H9 (cell line): ENCODE results near the gene LRRK1. TPM values are rescaled to one million over a fixed set of nuclear protein-coding genes. Genes with fewer than 3 reads are reported as not detected.

Source experiments
- DNase-seq: peaks from one replicate; pipeline ENCODE4 v3.0.0-alpha.2; 2017
- H2AFZ ChIP-seq: one replicate; pipeline ENCODE4 v1.6.1; 2013; ENCODE audit warnings: mild to moderate bottlenecking, low read length, control low read depth, moderate library complexity
- H2AK5ac ChIP-seq: 2 replicates; pipeline ENCODE4 v1.6.1; 2013; ENCODE audit warnings: low read length, control low read depth, mixed read lengths; ENCODE audit not compliant: insufficient read length
- H2BK120ac ChIP-seq: one replicate; pipeline ENCODE4 v1.6.1; 2013; ENCODE audit warnings: low read depth, mild to moderate bottlenecking, low read length, control low read depth, inconsistent platforms; ENCODE audit not compliant: poor library complexity, severe bottlenecking
- H2BK12ac ChIP-seq: 2 replicates; pipeline ENCODE4 v1.6.1; 2013; ENCODE audit warnings: low read length, control low read depth, mixed read lengths, low read depth; ENCODE audit not compliant: insufficient read length
- H2BK15ac ChIP-seq: 2 replicates; pipeline ENCODE4 v1.6.1; 2013; ENCODE audit warnings: low read depth, low read length, control low read depth
- H2BK20ac ChIP-seq: one replicate; pipeline ENCODE4 v1.6.1; 2013; ENCODE audit warnings: low read depth, mild to moderate bottlenecking, low read length, control low read depth, inconsistent platforms; ENCODE audit not compliant: poor library complexity, severe bottlenecking
- H2BK5ac ChIP-seq: 2 replicates; pipeline ENCODE4 v1.6.1; 2013; ENCODE audit warnings: low read length, control low read depth, mixed read lengths; ENCODE audit not compliant: insufficient read length
- H3K14ac ChIP-seq: 2 replicates; pipeline ENCODE4 v1.6.1; 2013; ENCODE audit warnings: low read length, control low read depth; ENCODE audit not compliant: insufficient read depth
- H3K18ac ChIP-seq: 2 replicates; pipeline ENCODE4 v1.6.1; 2013; ENCODE audit warnings: low read depth, mild to moderate bottlenecking, mixed read lengths, low read length, control low read depth; ENCODE audit not compliant: insufficient read length
- H3K23ac ChIP-seq: 2 replicates; pipeline ENCODE4 v1.6.1; 2013; ENCODE audit warnings: low read length, control low read depth, mixed read lengths, low read depth; ENCODE audit not compliant: insufficient read length
- H3K23me2 ChIP-seq: 2 replicates; pipeline ENCODE4 v1.6.1; 2013; ENCODE audit warnings: low read depth, mild to moderate bottlenecking, mixed read lengths, low read length, control low read depth; ENCODE audit not compliant: insufficient read length, poor library complexity, severe bottlenecking
- H3K27ac ChIP-seq: 2 replicates; pipeline ENCODE4 v1.5.1; 2013; ENCODE audit warnings: low read length, control low read depth, mixed read lengths, low read depth; ENCODE audit not compliant: insufficient read length
- H3K27me3 ChIP-seq: 2 replicates; pipeline ENCODE4 v1.6.1; 2013; ENCODE audit warnings: low read length, control low read depth, inconsistent platforms; ENCODE audit not compliant: insufficient read depth
- H3K4ac ChIP-seq: 2 replicates; pipeline ENCODE4 v1.6.1; 2013; ENCODE audit warnings: low read depth, mild to moderate bottlenecking, control low read depth, inconsistent platforms, low read length, moderate library complexity
- H3K4me1 ChIP-seq: 2 replicates; pipeline ENCODE4 v1.6.1; 2013; ENCODE audit warnings: low read length, control low read depth, inconsistent platforms; ENCODE audit not compliant: insufficient read depth
- H3K4me2 ChIP-seq: 2 replicates; pipeline ENCODE4 v1.6.1; 2013; ENCODE audit warnings: low read length, control low read depth, mixed read lengths; ENCODE audit not compliant: insufficient read length, insufficient read depth
- H3K56ac ChIP-seq: 2 replicates; pipeline ENCODE4 v1.6.1; 2013; ENCODE audit warnings: low read depth, mild to moderate bottlenecking, mixed read lengths, low read length, control low read depth; ENCODE audit not compliant: insufficient read length
- H3K79me1 ChIP-seq: 2 replicates; pipeline ENCODE4 v1.6.1; 2013; ENCODE audit warnings: low read depth, mild to moderate bottlenecking, moderate library complexity, low read length, control low read depth, inconsistent platforms; ENCODE audit not compliant: insufficient read depth, poor library complexity, severe bottlenecking
- H3K79me2 ChIP-seq: 2 replicates; pipeline ENCODE4 v1.6.1; 2013; ENCODE audit warnings: low read length, control low read depth, inconsistent platforms; ENCODE audit not compliant: insufficient read depth
- H3K9ac ChIP-seq: 2 replicates; pipeline ENCODE4 v1.6.1; 2013; ENCODE audit warnings: low read length, control low read depth, mixed read lengths; ENCODE audit not compliant: insufficient read length; ENCODE audit errors: extremely low read depth
- H3K9me3 ChIP-seq: one replicate; pipeline ENCODE4 v1.6.1; 2013; ENCODE audit warnings: low read depth, low read length, inconsistent platforms; ENCODE audit not compliant: control insufficient read depth
- H3T11ph ChIP-seq: one replicate; pipeline ENCODE4 v1.6.1; 2013; ENCODE audit warnings: mild to moderate bottlenecking, low read length, control low read depth, inconsistent platforms
- H4K20me1 ChIP-seq: one replicate; pipeline ENCODE4 v1.6.1; 2013; ENCODE audit not compliant: control insufficient read depth, insufficient read length, insufficient read depth
- H4K5ac ChIP-seq: 2 replicates; pipeline ENCODE4 v1.6.1; 2013; ENCODE audit warnings: low read depth, mild to moderate bottlenecking, mixed read lengths, low read length, control low read depth; ENCODE audit not compliant: insufficient read length
- H4K8ac ChIP-seq: replicated peaks from 2 replicates; pipeline ENCODE4 v1.6.1; 2013; ENCODE audit warnings: low read length, control low read depth, mixed read lengths, low read depth; ENCODE audit not compliant: insufficient read length
- H4K91ac ChIP-seq: 2 replicates; pipeline ENCODE4 v1.6.1; 2013; ENCODE audit warnings: low read depth, mild to moderate bottlenecking, moderate library complexity, mixed read lengths, low read length, control low read depth; ENCODE audit not compliant: insufficient read length
- H3K27ac Mint-ChIP-seq, 3 experiments: 2 replicates in 2 of 3; 3 replicates in 1 of 3; pipeline ENCODE4 v1.8.0; 2020 to 2021; ENCODE audit warnings: mixed read lengths in 3 of 3, mild to moderate bottlenecking in 1 of 3, moderate library complexity in 1 of 3
- H3K27me3 Mint-ChIP-seq: 2 replicates; pipeline ENCODE4 v1.8.0; 2021; ENCODE audit warnings: low read depth, mild to moderate bottlenecking, moderate library complexity, mixed read lengths
- H3K36me3 Mint-ChIP-seq, 3 experiments: 2 replicates in 2 of 3; 3 replicates in 1 of 3; pipeline ENCODE4 v1.8.0; 2020 to 2021; ENCODE audit warnings: low read depth in 3 of 3, mixed read lengths in 3 of 3; ENCODE audit not compliant: insufficient read depth in 1 of 3
- H3K4me1 Mint-ChIP-seq, 2 experiments: 2 replicates each; pipeline ENCODE4 v1.8.0; 2020; ENCODE audit warnings: mixed read lengths in 2 of 2
- H3K4me3 Mint-ChIP-seq, 2 experiments: 2 replicates in 1 of 2; 3 replicates in 1 of 2; pipeline ENCODE4 v1.8.0; 2020 to 2021; ENCODE audit warnings: mild to moderate bottlenecking in 2 of 2, mixed read lengths in 2 of 2, moderate library complexity in 1 of 2
- H3K9me3 Mint-ChIP-seq, 2 experiments: 2 replicates in 1 of 2; 3 replicates in 1 of 2; pipeline ENCODE4 v1.8.0; 2020; ENCODE audit warnings: mild to moderate bottlenecking in 2 of 2, mixed read lengths in 2 of 2, moderate library complexity in 1 of 2
- CTCF ChIP-seq: fragments of 200-600 bp; sonication (generic); conservative IDR thresholded peaks from 3 replicates; pipeline ENCODE4 v1.8.0; 2021; ENCODE audit warnings: antibody characterized with exemption, mild to moderate bottlenecking
- WGBS: extraction: QIAGEN DNeasy Blood & Tissue Kit; methylation state at CpG from one replicate; pipeline ENCODE4 v1.1.7; 2013; ENCODE audit warnings: missing lambda C conversion rate, low lambda C conversion rate, mixed read lengths; ENCODE audit not compliant: insufficient read length; ENCODE audit errors: extremely low coverage; 5-methylcytosine and 5-hydroxymethylcytosine counted together
- total RNA-seq: library from RNA; stranded (reverse); gene quantifications from 2 replicates; pipeline ENCODE4 v1.2.1, GENCODE V29; 2021

The LRRK1 gene
- total RNA-seq, 1 experiment from 2014 or later: 4.0 TPM

- TF ChIP-seq CTCF: no peak
- H3K27ac ChIP-seq: no peak overlapping the region
- no peak overlapping the region for H3K9ac ChIP-seq
- H3K36me3 Mint-ChIP-seq: peaks cover 8 to 21% (median 10%) of the 10 kb centered on the region in 3 experiments; a peak in 5 of 7 replicates
- H3K23ac ChIP-seq: no peak overlapping the region
- H4K8ac ChIP-seq: no peak overlapping the region
- H3K79me1 ChIP-seq: no peaks in the 10 kb centered on the region
- no peak overlapping the region for H2BK120ac ChIP-seq
- peaks cover 20 to 21% of the 10 kb centered on the region in 2 experiments for H3K9me3 Mint-ChIP-seq
- no CpG with 5 or more reads among the region's 6 CpGs for WGBS
- no peaks in the 10 kb centered on the region for H3K23me2 ChIP-seq
- no peak overlapping the region for H2BK15ac ChIP-seq
- no peaks in the 10 kb centered on the region for H3K27me3 ChIP-seq
- peaks cover 8% of the 10 kb centered on the region for H3K9me3 ChIP-seq
- no peak overlapping the region for H2BK12ac ChIP-seq
- no peak overlapping the region for H2AFZ ChIP-seq
- no peak overlapping the region for H4K91ac ChIP-seq
- no peak overlapping the region for H3K27ac Mint-ChIP-seq
- H3K4me2 ChIP-seq: no peak overlapping the region
- H3K27me3 Mint-ChIP-seq: peaks cover 20% of the 10 kb centered on the region
- H3K79me2 ChIP-seq: no peaks in the 10 kb centered on the region
- no peak for DNase-seq
- H4K20me1 ChIP-seq: no peaks in the 10 kb centered on the region
- no peak overlapping the region for H3K18ac ChIP-seq
- H3K4me1 Mint-ChIP-seq: peaks cover 20 to 24% of the 10 kb centered on the region in 2 experiments
- peaks cover 6% of the 10 kb centered on the region for H3K4me1 ChIP-seq
- no peak overlapping the region for H3T11ph ChIP-seq
- no peak overlapping the region for H4K5ac ChIP-seq
- no peak overlapping the region for H3K56ac ChIP-seq
- H3K4ac ChIP-seq: no peak overlapping the region
- H2AK5ac ChIP-seq: no peak overlapping the region
- no peak overlapping the region for H3K14ac ChIP-seq
- no peak overlapping the region for H2BK5ac ChIP-seq
- no peak overlapping the region for H2BK20ac ChIP-seq
- H3K4me3 Mint-ChIP-seq: no peak overlapping the region
Measured at GRCh38 chr15:101001056-101001455, 81.9 kb downstream of the LRRK1 start.
